Endothelial cell of umbilical vein (primary cell): ENCODE results near the gene SYTL1. TPM values are rescaled to one million over a fixed set of nuclear protein-coding genes. Genes with fewer than 3 reads are reported as not detected.

ENCODE experiments used
- BruUV-seq: library from RNA; stranded (reverse); fragments of 400-500 nt; replicated peaks from 2 replicates; lab custom pipeline; 2021; lab: Mats Ljungman, UMichigan
- CTCF ChIA-PET: fragments of 300-600, 350-600 bp; sonication (Branson Sonifier 250); formaldehyde crosslinking; loops from one replicate; lab custom pipeline; 2021; ENCODE audit warnings: antibody characterized with exemption, inconsistent platforms; lab: Charles Lee
- POLR2A ChIA-PET: fragments of 300-600, 350-600 bp; sonication (Branson Sonifier 250); formaldehyde crosslinking; loops from one replicate; lab custom pipeline; 2021; ENCODE audit warnings: antibody characterized with exemption, inconsistent platforms; lab: Charles Lee
- DNase-seq: peaks from one replicate; pipeline ENCODE4 v3.0.0-alpha.2; 2011; ENCODE audit warnings: low read depth, low spot score
- FAIRE-seq: peaks from 2 replicates; lab custom pipeline; 2011; peaks lifted over from hg19 to GRCh38; lab: Jason Lieb, UNC
- H2AFZ ChIP-seq: 2 replicates; pipeline ENCODE4 v1.6.0; 2012; ENCODE audit warnings: low read depth, low read length, control low read depth, inconsistent platforms
- H3K27ac ChIP-seq: 2 replicates; pipeline ENCODE4 v1.5.1; 2011; ENCODE audit warnings: low read depth, mild to moderate bottlenecking, control low read depth, low read length, moderate library complexity; ENCODE audit not compliant: insufficient read depth
- H3K27me3 ChIP-seq, 2 experiments: 2 replicates each; pipeline versions ENCODE4 v1.6.0 to v1.6.1; 2011; ENCODE audit warnings: low read length in 2 of 2, mixed read lengths in 1 of 2; ENCODE audit not compliant: control insufficient read depth in 2 of 2, insufficient read depth in 2 of 2
- H3K36me3 ChIP-seq, 2 experiments: 2 replicates in 1 of 2; 3 replicates in 1 of 2; pipeline ENCODE4 v1.5.1; 2011; ENCODE audit warnings: low read length in 2 of 2, mild to moderate bottlenecking in 1 of 2, moderate library complexity in 1 of 2; ENCODE audit not compliant: control insufficient read depth in 2 of 2, insufficient read depth in 2 of 2; ENCODE audit errors: extremely low read depth in 1 of 2
- H3K4me1 ChIP-seq: 3 replicates; pipeline ENCODE4 v1.5.1; 2011; ENCODE audit warnings: mild to moderate bottlenecking, low read length; ENCODE audit not compliant: control insufficient read depth, insufficient read depth; ENCODE audit errors: extremely low read depth
- H3K4me2 ChIP-seq: 2 replicates; pipeline ENCODE4 v1.6.1; 2011; ENCODE audit warnings: low read length, control low read depth, mixed read lengths; ENCODE audit not compliant: insufficient read depth
- H3K4me3 ChIP-seq, 3 experiments: fragments of 200-600 bp in 1 of 3; sonication (generic), shearing (Covaris generic) in 1 of 3; replicated peaks in 1 of 3; 2 replicates each; pipeline ENCODE4 v1.5.1; 2011 to 2016; ENCODE audit warnings: control low read depth in 3 of 3, low read length in 3 of 3, mild to moderate bottlenecking in 2 of 3, inconsistent platforms in 1 of 3, low read depth in 1 of 3, moderate library complexity in 1 of 3; ENCODE audit not compliant: insufficient read depth in 1 of 3
- H3K79me2 ChIP-seq: 2 replicates; pipeline ENCODE4 v1.6.0; 2012; ENCODE audit warnings: low read length, inconsistent platforms; ENCODE audit not compliant: control insufficient read depth, insufficient read depth
- H3K9ac ChIP-seq: replicated peaks from 2 replicates; pipeline ENCODE3; 2011; ENCODE audit warnings: low read length, control low read depth; ENCODE audit not compliant: insufficient read depth; ENCODE audit errors: extremely low read depth
- H3K9me1 ChIP-seq: replicated peaks from 3 replicates; pipeline ENCODE4 v1.6.0; 2011; ENCODE audit warnings: mild to moderate bottlenecking, low read length; ENCODE audit not compliant: control insufficient read depth, insufficient read depth; ENCODE audit errors: extremely low read depth
- H3K9me3 ChIP-seq: replicated peaks from 2 replicates; pipeline ENCODE4 v1.5.1; 2012; ENCODE audit warnings: low read length, inconsistent platforms; ENCODE audit not compliant: control insufficient read depth, insufficient read depth
- H4K20me1 ChIP-seq: replicated peaks from 2 replicates; pipeline ENCODE3; 2011; ENCODE audit warnings: mild to moderate bottlenecking, low read length; ENCODE audit not compliant: control insufficient read depth, insufficient read depth; ENCODE audit errors: extremely low read depth
- EZH2 ChIP-seq: IDR thresholded peaks from 2 replicates; pipeline ENCODE4 v1.6.1; 2012; ENCODE audit warnings: borderline replicate concordance, low read depth, mild to moderate bottlenecking, moderate library complexity, low read length, inconsistent platforms; ENCODE audit not compliant: severe bottlenecking
- FOS ChIP-seq: IDR thresholded peaks from 2 replicates; pipeline ENCODE4 v1.6.1; 2011; ENCODE audit warnings: mild to moderate bottlenecking, low read length, moderate library complexity, borderline replicate concordance; ENCODE audit not compliant: insufficient read depth
- JUN ChIP-seq: IDR thresholded peaks from 2 replicates; pipeline ENCODE4 v1.6.1; 2011; ENCODE audit warnings: borderline replicate concordance, low read depth; ENCODE audit not compliant: insufficient read length, insufficient read depth
- MYC ChIP-seq: IDR thresholded peaks from one replicate; pipeline ENCODE4 v1.6.1; 2011; ENCODE audit warnings: mild to moderate bottlenecking, low read depth, low read length
- POLR2A ChIP-seq: IDR thresholded peaks from 2 replicates; pipeline ENCODE4 v1.6.1; 2012; ENCODE audit warnings: low read depth, mild to moderate bottlenecking, control low read depth, low read length
- POLR2AphosphoS5 ChIP-seq: IDR thresholded peaks from 2 replicates; pipeline ENCODE4 v1.6.1; 2012; ENCODE audit warnings: low read depth, mild to moderate bottlenecking, control low read depth, low read length, moderate library complexity; ENCODE audit not compliant: insufficient read depth
- dilution Hi-C: fragments of 300-500 bp; cut with MboI; formaldehyde crosslinking; loops from one replicate; pipeline ENCODE4 v1.15.0; 2019; ENCODE audit warnings: low sequenced_read_pairs; ENCODE audit not compliant: extremely low pct_ligation_motif_present
- intact Hi-C: fragments of 100-400 bp; cut with micrococcal nuclease; formaldehyde crosslinking; loops from one replicate; pipeline ENCODE4 v1.10.0; 2022
- polyA plus RNA-seq, 4 experiments: library from polyadenylated mRNA; depleted of rRNA in 3 of 4; stranded (reverse) in 3 of 4; unstranded in 1 of 4; fragments of >200 nt; gene quantifications; 2 replicates each; pipeline versions ENCODE4 v1.2.1 to v1.2.3, GENCODE V29; 2011 to 2012; ENCODE audit warnings: missing spikeins in 1 of 4
- total RNA-seq: library from RNA; stranded (reverse); gene quantifications from 2 replicates; pipeline ENCODE4 v1.2.3, GENCODE V29; 2021
- TF ChIP-seq, protein P1 (sequence below): IDR thresholded peaks from 2 replicates; pipeline ENCODE4 v1.6.1; 2011; ENCODE audit not compliant: insufficient read depth, insufficient read length
- TF ChIP-seq, protein P2 (sequence below), 2 donors: IDR thresholded peaks; 1 replicate in 1 of 2; 2 replicates in 1 of 2; pipeline ENCODE4 v1.5.1; 2011; ENCODE audit warnings: low read length in 2 of 2, mild to moderate bottlenecking in 2 of 2, moderate library complexity in 2 of 2, control low read depth in 1 of 2, inconsistent platforms in 1 of 2, low read depth in 1 of 2; ENCODE audit not compliant: insufficient read depth in 1 of 2; ENCODE audit errors: extremely low read depth in 1 of 2

SYTL1 gene
- total and polyA plus RNA-seq, 2 donors (not counting 3 experiments of a cell fraction or from before 2014, with no cell fraction given): 0.04 TPM; not detected in 1

- FAIRE-seq (no peak), DNase-seq (no peak)
- Histone ChIP-seq H3K79me2 (no peaks in the 10 kb centered on the region), H3K27me3 (no peaks in the 10 kb centered on the region), H3K27ac (no peak overlapping the region), H3K4me3 (no peak overlapping the region), H3K9ac (no peak overlapping the region), H3K9me1 (no peaks in the 10 kb centered on the region), H3K4me2 (no peak overlapping the region), H3K9me3 (no peaks in the 10 kb centered on the region), H4K20me1 (no peaks in the 10 kb centered on the region), H3K36me3 (peaks cover 0 to 11% of the 10 kb centered on the region in 2 experiments), H3K4me1 (no peaks in the 10 kb centered on the region), H2AFZ (no peak overlapping the region)
- ChIA-PET POLR2A (no interaction called here), CTCF (interaction anchor here (0.8 to 1.3 kb wide), 4 partner anchors 8 to 247 kb away, joined by 3 to 4 read pairs (median 4); no protein-coding TSS in a partner anchor)
- BruUV-seq: no TSS peak
- dilution Hi-C loops (no loop called here), intact Hi-C loops (no loop called here)
- TF ChIP-seq JUN (no peak), POLR2AphosphoS5 (no peak), FOS (no peak), EZH2 (no peak), POLR2A (no peak), MYC (no peak)
- TF ChIP-seq, protein P1, sequence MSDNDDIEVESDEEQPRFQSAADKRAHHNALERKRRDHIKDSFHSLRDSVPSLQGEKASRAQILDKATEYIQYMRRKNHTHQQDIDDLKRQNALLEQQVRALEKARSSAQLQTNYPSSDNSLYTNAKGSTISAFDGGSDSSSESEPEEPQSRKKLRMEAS: no peak
- TF ChIP-seq, protein P2, sequence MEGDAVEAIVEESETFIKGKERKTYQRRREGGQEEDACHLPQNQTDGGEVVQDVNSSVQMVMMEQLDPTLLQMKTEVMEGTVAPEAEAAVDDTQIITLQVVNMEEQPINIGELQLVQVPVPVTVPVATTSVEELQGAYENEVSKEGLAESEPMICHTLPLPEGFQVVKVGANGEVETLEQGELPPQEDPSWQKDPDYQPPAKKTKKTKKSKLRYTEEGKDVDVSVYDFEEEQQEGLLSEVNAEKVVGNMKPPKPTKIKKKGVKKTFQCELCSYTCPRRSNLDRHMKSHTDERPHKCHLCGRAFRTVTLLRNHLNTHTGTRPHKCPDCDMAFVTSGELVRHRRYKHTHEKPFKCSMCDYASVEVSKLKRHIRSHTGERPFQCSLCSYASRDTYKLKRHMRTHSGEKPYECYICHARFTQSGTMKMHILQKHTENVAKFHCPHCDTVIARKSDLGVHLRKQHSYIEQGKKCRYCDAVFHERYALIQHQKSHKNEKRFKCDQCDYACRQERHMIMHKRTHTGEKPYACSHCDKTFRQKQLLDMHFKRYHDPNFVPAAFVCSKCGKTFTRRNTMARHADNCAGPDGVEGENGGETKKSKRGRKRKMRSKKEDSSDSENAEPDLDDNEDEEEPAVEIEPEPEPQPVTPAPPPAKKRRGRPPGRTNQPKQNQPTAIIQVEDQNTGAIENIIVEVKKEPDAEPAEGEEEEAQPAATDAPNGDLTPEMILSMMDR (IDR thresholded peaks at IDR 0.05; ENCODE audit: extremely low read depth in 1 of 2, insufficient read depth in 1 of 2, low read depth in 1 of 2, low read length in 2 of 2): no peak
Observed at GRCh38 chr1:27292106-27292505, 49.7 kb upstream of the SYTL1 start.
